Suppressor macrophage treated with lipopolysaccharide for 4 hours (primary cell): ENCODE measurements around the gene TMEM11.

ENCODE experiments used
- DNase-seq: peaks from one replicate; pipeline ENCODE4 v3.0.0-alpha.2; 2020

Gene TMEM11

DNA sequence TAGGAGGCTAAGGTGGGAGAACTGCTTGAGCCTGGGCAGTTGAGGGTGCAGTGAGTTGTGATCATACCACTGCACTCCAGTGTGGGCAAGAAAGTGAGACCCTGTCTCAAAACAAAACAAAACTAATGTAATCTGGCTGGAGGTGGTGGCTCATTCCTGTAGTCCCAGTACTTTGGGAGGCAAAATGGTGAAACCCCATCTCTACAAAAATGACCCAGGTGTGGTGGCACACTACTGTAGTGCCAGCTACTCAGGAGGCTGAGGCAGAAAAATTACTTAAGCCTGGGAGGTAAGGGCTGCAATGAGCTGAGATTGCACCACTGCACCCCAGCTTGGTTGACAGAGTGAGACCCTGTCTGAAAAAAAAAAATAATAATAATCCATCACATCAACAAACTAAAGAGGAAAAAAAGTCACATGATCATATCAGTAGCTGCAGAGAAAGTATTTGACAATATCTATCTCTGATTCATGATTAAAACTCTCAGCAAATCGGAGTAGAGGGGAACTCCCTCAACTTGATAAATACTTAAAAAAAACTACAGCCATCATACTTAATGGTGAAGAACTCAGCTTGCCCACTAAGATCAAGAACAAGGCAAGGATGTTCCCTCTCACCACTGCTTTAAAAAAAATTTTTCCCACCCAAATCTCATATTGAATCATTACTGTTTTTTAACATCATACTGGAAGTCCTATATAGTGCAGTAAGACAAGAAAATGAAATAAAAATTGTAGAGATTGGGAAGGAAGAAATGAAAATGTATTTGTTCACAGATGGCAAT lies 56.2 kb downstream of the TMEM11 start:
- no peak for DNase-seq

DNA sequence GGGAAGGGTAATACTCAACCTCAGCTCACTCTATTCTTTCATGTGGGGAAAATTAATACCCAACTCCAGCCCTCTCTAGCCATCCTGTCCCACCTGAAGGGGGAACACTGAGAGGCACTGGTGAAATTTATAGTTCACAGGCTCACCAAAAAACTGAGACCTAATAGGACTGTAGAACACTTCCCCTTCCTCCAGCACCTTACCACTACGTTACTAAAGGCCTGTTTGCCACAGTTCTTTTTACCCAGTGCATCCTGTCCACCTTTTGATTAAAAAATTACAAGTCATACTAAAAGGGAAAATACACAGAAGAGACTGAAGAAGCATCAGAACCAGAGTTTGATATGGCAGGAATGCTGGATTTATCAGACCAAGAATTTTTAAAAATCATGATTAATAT lies 61.2 kb downstream of the TMEM11 start:
- DNase-seq = no peak

GRCh38 chr17:21149621-21150020 lies 64.3 kb downstream of the TMEM11 start:
- DNase-seq = no peak
